Stimulated activated CD4-positive, alpha-beta T cell treated with anti-CD3 and anti-CD28 coated beads, TNF-alpha, amount 100 ng/mL, for 48 hours (primary cell): Measurements from ENCODE around the gene MCOLN2.
"Not testable (repeated sequence)": the region's sequence is repeated elsewhere in the genome, so short reads cannot be mapped to it uniquely, and the experiment has no call there.

Experiments
- DNase-seq, 3 donors: peaks; one replicate each; pipeline ENCODE4 v3.0.0-alpha.2; 2020; ENCODE audit warnings: low read depth in 3 of 3

The MCOLN2 gene

DNA sequence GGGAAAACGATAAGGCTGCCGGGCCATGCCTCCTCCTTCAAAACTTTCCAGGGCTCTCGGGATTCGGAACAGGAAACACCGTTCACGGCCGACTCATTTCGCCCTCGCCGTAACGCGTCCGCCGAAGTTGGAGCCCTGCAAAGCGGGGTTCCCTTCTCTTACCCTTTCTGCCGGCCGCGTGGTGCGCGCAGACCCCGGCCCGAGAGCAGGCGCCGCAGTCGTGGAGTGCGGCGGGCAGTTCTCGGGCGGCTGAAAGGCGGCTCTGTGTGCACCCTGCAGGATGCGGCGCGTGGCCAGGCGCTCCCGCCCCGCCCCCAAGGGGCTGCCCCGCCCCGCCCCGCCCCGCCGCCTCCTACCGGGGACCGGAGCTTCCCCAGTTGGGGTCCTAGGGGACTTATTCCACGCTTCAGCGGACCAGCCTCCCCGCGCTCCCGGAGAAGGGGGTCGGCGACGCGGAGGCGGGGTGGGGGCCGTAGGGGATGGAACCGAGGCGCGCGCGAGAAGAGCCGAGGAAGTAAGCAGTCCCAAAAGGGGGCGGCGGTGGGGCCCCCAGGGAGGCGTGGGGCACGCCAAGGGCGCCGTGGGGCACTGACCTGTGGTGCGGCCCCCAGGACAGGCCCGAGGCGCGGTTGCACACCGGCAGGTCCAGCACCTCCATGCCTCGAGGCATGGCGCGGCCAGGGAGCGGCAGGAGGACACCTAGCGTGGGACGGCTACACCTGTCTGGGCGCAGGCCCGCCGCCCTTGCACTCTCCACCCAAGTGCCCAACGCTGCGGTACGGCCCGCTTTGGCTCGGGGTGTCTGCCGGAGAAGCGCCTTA is at the start of gene MCOLN2:
Gene MCOLN2 (minus strand): TSS at position 268 of the 821 bp plus-strand sequence. CDS start 241 bp downstream, at position 27.
- DNase-seq = peak in 1 of 3 donors; percentile 33

DNA sequence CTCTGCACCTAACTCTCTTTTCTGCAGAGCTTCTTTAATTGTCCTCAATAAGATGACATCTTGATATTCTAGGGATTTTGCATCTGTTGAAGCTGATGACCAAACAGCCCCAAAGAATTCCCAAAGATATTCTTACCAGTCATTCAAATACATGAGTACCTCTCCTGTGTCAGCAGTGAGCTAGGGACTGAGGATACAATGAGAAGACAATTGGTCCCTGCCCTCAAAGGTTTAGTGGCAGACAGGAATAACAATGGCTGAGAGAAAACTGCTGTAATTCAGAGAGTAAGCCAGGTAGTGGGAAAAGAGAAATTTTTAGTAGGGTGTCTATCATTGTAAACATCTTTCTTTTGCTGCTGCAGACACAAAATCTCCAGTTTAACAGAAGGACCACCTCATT is 45.5 kb upstream of the MCOLN2 start:
- no peak for DNase-seq

DNA sequence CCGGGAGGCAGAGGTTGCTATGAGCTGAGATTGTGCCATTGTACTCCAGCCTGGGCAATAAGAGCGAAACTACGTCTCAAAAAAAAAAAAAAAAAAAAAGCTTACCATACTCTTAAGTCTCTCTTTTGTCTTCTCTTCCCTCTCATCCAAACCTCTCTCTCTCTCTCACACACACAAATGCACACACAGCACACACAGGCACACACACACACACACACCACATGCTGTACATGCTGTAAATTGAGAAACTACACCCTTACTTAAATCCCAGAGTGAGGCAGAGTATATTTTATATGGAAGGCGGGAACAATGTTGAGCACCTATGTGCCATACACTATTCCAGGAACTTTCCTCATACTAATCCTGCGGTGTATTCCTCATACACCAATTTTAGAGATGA is 44.9 kb upstream of the MCOLN2 start:
- no peak for DNase-seq

DNA sequence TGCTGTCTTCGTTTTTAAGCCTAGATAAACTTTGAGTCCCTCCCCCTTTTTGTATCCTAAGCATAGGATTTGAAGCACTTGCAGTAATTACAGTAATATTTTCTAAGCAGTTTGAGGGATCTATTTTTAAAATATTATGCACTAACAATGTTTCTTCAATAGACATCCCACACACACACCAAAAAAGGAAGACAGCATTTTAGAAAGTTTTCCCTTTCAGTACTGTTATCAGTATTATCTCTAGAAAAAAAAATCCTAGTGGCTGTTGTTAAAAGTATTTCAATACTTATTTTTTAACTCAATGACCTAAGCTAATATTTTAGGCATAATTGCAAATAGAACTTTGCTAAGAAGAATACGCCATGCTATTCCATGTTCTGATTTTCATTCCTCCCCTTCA is 36.3 kb upstream of the MCOLN2 start:
- no peak for DNase-seq

DNA sequence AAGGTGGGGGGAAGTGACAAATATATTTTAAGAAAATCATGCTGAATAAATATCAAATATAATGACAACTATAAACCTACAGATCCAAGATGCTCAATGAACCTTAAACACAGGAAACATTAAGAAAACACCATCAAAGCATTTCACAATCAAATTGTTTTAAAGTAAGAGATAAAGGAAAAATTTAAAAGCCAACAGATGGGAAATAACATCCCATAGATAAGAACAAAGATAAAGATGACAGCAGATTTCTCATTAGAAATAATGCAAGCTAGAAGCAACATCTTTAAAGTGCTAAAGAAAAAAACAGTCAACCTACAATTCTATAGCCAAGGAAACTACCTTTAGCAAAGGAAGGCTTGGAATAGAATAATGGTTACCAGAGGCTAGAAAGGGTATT is 33.6 kb upstream of the MCOLN2 start:
- DNase-seq = no peak

DNA sequence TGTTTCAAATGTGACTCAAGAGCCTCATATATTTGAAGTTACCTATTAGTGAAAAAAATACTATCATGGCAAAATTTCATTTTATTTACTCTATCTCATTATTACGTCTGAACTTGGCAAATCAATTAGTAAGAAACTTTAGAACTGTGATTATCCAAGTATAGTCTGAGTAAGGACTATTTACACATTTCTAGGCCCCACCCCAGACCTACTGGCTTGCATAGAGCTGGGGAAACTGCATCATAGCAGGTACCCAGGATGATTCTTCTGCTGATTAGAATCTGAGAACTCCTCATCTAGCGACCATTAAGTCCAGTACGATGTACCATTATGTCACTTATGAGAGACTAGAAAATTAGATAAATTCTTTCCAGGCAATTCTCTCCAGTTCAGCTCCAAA is 31.2 kb upstream of the MCOLN2 start:
- no peak for DNase-seq

DNA sequence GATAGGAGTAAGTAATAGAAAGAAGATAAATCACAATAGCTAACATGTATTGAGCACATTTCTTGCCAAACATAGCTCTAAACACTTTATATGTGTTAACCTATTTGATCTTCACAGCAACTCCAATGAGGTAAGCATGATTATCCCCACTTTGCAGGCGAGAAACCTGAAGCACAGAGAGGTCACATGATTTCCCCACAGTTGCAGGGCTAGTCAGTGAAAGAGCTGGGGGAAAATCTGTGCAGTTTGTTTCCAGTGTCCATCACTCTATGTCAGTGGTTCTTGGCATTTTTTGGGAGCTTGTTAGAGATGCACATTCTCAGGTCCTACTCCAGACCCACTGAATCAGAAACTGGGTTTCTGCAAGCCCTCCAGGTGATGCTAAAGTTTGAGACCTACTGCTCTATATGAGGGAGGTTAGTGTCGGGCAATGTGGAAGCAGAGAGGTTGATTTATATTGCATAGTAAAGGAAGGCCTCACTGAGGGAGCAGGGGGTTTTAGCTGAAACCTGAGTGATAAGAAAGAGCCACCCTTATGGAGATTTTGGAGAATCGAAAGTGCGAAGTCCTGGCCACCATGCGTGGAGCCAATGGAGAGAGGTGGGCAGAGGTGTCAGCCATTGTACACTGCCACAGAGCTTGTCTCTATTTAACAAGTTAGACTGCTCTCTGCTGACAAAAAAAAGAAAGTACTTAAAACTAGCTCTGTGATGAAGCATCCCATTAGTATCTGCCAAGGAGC is 30.5 kb upstream of the MCOLN2 start:
- DNase-seq = peak in 1 of 3 donors; percentile 1

DNA sequence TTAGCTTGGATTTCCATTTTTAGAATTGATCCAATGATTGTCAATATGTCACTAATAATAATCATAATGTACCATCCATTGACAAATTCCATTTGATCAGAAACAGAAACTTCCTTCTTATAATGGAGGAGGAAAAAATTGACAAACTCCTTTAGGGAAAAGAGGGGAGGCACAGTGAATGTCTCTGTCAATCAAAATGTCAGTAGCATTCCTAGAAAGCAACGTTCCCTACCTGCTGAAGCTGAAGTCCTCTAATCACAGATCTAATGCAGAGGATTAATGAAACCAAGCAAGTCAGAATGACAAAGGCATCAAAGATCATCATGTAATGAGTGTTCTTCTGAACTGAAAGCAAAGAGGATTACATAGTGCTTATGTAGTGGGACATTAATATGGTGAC is 29.0 kb upstream of the MCOLN2 start:
- no peak for DNase-seq

DNA sequence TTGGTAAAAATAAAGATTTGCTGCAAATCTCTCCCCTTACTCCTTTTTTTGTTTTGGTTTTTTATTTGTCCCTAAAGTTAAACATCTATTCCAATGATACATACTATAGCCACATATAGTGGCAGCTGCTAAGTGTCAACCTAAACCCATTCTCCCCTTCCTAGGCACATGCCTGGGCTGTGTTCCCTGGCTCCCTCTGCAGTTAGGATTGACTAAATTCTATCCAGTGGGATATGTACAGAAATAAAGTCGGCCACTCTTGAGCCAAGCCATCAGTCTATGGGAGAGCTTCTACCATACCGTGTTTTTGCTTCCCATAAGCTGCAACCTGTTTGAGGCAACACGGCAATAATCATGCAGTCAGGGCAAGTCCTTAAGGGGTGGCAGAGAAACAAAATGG is 27.8 kb upstream of the MCOLN2 start:
- DNase-seq = no peak

DNA sequence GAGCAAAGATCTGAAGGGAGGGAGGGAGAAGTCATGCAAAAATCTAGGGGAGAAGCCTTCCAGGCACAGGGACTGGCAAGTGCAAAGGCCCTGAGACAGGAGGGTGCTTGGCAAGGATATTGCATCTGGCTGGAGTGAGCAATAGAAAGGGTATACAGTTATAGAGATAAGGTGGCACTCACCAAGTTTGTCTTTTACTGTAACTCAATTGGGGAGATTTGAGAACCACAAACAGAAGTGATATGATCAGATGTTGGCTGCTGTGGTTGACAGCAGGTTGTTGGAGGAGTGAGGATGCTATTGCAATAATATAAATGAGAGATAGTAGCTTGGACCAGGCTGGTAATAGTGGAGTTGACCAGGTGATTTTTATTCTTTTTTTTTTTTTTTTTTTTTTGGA is 25.8 kb upstream of the MCOLN2 start:
- no peak for DNase-seq

DNA sequence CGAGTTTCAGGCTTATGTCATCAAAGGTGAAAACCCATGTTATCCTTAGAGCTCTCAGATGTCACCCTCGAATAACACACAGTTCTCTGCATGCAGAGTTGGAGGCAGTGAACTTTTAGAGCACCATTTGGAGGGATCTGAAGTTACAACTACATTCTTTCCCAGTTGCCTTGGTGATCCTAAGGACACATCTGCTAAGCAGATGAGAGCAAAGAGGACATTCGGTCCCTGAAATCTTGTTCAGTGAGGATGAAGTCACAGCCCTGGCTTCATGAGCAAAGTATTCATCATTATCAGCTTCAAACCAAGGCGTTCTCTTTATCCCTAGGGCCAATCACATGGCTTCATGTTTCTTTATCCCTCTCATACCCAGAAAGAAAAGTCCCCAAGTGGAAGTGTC is 23.1 kb upstream of the MCOLN2 start:
- no peak for DNase-seq

DNA sequence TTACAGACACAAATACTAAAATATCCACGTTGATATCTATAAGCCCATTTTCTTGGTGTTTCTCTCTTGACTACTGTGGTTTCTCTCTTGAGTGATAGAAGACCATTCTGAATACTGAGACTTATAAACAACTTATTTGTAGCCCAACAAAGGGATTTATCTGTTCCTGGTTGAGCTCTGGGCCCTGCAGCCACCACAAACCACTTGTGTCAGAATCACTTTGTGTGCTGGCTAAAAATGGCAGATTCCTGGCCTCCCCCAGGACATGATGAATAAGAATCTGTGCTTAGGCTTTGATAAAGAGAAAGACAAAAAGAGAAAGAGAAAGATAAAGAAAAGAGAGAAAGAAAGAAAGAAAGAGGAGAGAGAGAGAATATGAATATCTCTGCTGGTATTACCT is 18.9 kb upstream of the MCOLN2 start:
- no peak for DNase-seq

DNA sequence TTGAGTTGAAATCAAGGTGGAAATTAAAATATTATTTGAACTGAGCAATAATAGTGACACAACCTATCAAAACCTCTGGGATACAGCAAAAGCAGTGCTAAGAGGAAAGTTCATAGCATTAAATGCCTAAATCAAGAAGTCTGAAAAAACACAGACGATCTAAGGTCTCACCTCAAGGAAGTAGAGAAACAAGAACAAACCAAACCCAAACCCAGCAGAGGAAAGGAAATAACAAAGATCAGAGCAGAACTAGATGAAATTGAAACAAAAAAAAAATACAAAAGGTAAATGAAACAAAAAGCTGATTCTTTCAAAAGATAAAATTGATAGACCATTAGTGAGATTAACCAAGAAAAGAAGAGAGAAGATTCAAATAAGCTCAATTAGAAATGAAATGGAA is 8.7 kb upstream of the MCOLN2 start:
- DNase-seq = not testable (repeated sequence)

DNA sequence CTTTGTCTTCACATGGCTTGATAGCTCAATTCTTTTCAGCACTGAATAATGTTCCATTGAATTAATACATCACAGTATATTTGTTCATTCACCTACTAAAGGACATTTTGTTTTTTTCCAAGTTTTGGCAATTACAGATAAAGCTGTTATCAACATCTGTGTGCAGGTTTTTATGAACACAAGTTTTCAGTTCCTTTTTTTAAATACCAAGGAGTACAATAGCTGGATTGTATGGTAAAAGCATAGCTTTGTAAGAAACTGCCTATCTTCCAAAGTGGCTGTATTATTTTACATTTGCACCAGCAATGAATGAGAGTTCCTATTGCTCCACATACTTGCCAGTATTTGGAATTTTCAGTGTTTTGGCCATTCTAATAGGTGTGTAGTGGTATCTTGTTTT is 4.8 kb upstream of the MCOLN2 start:
- no peak for DNase-seq

DNA sequence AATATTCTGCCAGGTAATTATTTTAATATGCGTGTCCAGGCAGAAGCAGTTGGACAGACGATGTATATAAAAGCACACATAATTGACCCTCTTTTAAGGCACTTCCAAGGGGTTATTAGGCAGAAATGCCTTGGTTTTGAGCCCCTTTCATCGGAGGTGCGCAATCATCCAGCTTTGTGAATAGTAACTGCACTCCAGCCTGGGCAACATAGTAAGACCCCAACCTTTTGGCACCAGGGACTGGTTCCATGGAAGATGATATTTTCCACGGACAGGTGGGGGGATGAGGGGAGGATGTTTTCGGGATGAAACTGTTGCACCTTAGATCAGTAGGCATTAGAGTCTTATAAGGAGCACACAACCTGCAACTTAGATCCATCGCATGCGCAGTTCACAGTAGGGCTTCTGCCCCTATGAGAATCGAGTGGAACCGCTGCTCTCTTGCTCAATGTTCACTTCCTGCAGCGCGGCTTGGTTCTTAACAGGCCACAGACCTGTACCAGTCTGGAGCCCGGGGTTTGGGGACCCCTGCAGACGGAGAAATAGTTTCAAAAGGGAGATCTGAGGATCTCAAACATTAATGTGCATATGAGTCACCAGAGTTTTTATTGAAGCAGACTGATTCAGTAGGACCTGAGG is 1.8 kb upstream of the MCOLN2 start:
- no peak for DNase-seq

DNA sequence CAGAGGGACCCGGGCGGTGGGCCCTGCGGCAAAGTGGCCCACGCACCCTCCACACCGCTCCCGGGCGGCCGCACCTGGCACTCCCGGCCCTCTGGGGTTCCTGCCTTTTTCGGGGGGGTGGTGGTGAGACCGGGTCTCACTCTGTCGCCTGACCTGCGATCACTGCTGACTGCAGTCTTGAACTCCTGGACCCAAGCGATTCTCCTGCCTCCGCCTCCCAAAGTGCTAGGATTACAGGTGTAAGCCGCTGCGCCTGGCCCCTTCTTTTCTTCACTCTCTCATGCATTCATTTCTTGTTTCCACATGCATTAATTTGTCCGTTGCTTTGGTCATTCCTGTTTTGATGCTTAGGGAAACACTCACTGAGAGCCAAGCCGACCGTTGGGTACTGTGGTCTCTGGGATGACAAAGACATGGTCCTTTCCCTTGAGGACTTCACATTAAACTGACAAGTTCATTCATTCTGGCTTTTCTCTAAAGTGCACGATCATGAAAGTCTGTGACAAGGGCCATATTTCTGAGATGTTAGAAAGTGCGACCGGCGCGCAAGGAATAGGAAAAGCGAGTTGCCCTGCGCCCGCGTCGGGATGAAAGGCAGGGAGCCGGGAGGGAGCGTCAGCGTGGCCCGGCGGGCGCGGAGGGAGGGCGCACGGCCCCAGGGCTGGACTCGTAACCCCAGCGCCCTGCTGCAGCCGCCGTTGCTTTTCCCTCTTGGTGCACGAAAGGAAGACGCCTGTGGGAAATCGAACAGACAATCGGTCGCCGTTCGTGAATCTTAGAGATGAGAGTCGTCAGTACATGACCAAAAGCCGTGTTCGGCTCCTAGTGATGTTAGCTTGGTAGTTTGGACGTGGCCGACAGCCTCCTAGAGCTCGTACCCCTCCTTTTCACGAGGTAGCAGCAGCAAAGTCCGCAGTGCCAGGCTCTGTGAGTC is 1.0 kb upstream of the MCOLN2 start:
- no peak for DNase-seq

DNA sequence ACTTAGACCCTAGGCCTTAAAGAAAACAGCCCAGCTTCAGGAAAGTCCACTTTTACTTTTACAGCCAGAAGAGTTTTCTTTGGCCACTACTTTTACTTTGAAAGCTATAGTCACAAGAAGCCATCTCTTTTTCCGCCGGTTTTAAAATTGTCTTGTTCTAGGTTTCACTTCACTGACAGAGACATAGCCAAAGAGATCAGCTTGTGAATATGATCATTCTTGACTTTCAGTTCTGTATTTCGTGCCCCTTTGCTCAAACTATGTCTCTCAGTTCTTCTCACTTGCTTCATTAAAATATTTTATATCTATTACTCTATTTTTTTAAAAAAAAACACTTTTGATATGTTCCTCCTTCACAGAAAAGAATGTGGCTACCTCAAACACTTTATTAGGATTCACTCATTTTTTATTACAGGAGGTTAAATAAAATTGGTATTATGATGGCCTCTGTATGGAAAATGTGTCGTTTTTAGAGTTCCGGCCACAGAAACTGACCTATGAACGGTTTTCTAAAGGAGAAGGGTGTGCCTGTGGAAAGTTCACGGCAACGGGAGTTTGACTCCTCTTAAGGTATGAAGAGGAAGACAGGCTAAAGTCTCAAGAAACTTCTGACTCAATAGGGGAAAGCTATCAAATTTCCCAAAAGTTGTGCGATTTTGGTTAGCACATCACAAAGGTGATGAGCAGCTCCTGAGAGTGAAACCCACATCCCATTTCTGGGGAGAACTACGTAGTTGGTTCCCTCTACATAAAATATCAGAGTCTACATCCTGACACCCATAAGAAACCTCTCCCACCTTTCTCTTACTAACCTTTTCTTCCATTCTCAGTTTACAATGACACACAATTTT is 1.2 kb downstream of the MCOLN2 start:
- DNase-seq = no peak

DNA sequence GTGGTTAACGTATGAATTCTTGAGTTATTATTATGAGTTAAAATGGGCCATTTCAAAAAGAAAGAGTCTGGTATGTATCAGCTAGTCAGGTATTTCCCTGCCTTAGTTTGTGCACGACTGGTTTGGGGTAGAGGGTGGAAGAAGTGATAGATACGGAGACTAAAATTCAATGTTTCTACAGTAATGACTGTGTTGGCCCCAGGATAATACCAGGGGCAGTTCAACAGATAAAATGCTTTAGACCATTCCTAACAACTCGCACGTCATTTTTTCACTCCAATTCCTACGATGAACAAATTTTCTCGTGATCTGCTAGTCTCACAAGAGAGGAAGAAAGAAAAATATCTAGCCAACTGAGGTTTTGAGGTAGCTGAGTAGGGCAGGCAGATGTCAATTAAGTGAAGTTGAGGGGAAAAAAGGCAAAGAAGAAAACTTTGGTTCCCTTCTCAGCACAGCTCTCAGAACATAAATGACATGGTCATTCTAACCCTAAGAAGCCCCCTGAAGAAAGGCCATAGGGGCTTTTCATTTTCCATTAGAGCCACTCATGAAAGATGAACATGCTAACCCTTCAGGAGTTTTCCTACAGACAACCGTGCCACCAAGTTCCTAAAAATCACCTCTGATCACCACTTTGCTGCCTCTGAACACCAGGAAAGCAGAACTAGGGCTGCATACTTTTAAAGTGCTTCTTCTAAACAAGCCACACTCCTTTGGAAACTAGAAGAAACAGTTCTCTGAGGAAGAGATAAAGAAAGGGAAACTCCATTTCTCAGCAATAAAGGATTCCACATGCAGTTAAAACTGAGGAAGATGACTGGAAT is 5.6 kb downstream of the MCOLN2 start:
- no peak for DNase-seq

DNA sequence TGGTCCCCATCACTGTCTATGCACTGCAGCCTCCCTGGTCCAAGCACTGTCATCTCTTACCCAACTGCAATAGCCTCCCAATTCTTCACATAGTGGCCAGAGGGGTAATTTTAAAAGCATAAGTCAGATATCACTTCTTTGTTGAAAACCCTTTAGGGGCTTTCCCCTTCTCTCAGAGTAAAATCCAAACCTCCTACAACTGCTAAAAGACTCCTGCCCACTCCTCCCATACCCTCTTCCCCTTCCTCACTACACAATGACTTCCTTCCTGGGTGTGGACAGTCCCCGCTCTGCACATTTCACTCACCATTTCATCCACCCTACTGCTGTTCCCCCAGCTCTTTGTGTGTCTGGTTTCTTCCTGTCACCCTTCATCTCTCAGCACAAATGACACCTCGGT is 8.3 kb downstream of the MCOLN2 start:
- DNase-seq = no peak

DNA sequence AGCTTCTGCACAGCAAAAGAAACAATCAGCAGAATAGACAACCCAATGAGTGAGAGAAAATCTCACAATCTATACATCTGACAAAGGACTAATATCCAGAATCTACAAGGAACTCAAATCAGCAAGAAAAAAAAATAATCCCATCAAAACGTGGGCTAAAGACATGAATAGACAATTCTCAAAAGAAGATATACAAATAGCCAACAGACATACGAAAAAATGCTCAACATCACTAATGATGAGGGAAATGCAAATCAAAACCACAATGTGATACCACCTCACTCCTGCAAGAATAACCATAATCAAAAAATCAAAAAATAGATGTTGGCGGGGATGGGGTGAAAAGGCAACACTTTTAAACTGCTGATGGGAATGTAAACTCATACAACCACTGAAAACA is 10.4 kb downstream of the MCOLN2 start:
- not testable (repeated sequence) for DNase-seq
